Activated naive CD8-positive, alpha-beta T cell treated with anti-CD3 and anti-CD28 coated beads, Interleukin-2, amount 10 ng/mL, durations not matched to agents 7 days and 5 days (primary cell): Measurements from ENCODE around the gene CACNA1D. TPM values are rescaled to one million over a fixed set of nuclear protein-coding genes. Genes with fewer than 3 reads are reported as not detected.

Source experiments
- ATAC-seq: fragments of 150-1000 bp; cut with Tn5 transposase; one replicate; pipeline ENCODE4 v1.10.0; 2021; ENCODE audit warnings: low read depth, moderate library complexity
- POLR2A ChIA-PET: fragments of 350-600 bp; sonication (Branson Sonifier 250); formaldehyde crosslinking; loops from one replicate; lab custom pipeline; 2021; ENCODE audit warnings: antibody characterized with exemption; lab: Charles Lee
- DNase-seq: peaks from one replicate; pipeline ENCODE4 v3.0.0; 2021
- H3K27ac Mint-ChIP-seq: one replicate; pipeline ENCODE4 v1.8.0; 2022; ENCODE audit warnings: mild to moderate bottlenecking, mixed read lengths
- H3K27me3 Mint-ChIP-seq: one replicate; pipeline ENCODE4 v1.8.0; 2022; ENCODE audit warnings: mild to moderate bottlenecking, moderate library complexity, mixed read lengths
- H3K36me3 Mint-ChIP-seq: one replicate; pipeline ENCODE4 v1.8.0; 2021; ENCODE audit warnings: mild to moderate bottlenecking, mixed read lengths
- H3K4me1 Mint-ChIP-seq: one replicate; pipeline ENCODE4 v1.8.0; 2021; ENCODE audit warnings: mixed read lengths
- H3K4me3 Mint-ChIP-seq: one replicate; pipeline ENCODE4 v1.8.0; 2022; ENCODE audit warnings: mild to moderate bottlenecking, moderate library complexity, mixed read lengths
- H3K9me3 Mint-ChIP-seq: one replicate; pipeline ENCODE4 v1.8.0; 2021; ENCODE audit warnings: mixed read lengths
- total RNA-seq, 2 experiments: library from RNA; stranded (reverse); gene quantifications; one replicate each; pipeline ENCODE4 v1.2.3, GENCODE V29; 2021

The CACNA1D gene
- total RNA-seq, 2 experiments from 2014 or later: not detected

DNA sequence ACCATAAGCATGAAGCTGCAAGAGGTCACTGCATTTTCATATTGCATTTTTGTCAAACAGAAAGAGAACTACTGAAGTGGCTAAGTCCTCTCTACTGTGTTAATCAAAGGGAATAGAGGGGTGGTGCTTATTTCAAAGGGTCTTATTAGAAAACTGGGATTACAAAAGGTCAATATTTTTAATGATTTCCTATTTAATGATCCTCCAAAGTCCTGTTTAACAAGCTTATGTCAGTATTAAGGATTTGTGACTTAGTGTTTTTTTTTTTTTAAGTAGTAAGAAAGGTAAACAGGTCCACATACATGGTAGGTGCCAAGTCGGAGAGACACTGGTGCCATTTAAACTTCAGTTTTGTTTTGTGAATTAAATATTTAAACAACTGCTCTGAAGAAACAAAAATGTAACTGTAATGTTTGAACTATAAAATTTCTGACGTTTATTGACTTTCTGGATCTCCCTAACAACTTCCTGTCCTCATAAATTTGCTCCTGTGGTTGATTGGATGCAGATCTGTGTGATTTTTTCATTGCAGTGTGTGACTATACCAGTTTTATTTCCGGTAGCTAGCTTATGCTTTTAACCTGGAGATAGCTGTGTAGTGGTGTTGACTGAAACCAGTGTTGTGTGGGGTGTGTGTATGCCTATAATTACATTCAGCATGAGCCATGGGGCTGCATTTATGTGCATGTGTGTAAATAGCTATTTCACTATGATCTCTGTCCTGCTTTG is 8.6 kb upstream of the CACNA1D start:
- Mint-ChIP-seq H3K4me1 (peaks cover 2% of the 10 kb centered on the region), H3K4me3 (no peak overlapping the region), H3K27me3 (peaks cover 29% of the 10 kb centered on the region), H3K36me3 (no peaks in the 10 kb centered on the region), H3K27ac (no peak overlapping the region), H3K9me3 (no peaks in the 10 kb centered on the region)
- DNase-seq (no peak), ATAC-seq (no peak)
- POLR2A ChIA-PET: no interaction called here

DNA sequence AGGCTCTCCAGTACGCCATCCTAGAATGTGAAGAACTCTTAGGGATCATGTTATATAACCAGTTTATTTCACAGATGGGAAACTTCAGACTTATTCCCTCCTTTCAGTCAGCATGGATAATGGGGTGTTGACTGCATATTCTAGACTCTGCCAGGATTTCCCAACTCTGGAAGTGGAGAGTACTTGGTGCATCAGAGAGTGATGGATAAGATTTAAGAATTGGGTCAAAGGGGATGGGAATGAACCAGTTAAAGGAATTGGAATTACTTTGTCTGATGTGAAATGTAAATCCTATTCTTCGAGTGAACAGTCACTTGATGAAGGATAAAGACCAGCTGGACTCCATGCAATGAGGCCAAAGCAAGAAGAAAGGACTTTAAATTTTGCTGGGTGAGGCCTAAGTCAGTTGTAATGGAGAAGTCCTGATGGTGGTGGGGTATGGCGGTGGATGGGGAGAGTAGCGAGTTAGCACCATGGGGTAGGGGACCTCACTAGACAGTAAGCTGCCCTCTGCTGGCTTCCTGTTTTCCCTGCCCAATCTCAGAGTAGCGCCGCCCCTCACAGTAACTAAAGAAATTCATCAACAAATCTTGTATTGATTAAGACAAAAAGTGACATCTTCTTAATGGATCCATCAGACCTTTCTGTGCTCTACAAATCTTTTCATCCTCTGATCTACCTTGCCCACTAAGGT is 7.3 kb upstream of the CACNA1D start:
- no peak for DNase-seq
- no peak for ATAC-seq
- H3K4me1 Mint-ChIP-seq: peaks cover 2% of the 10 kb centered on the region
- POLR2A ChIA-PET: no interaction called here
- H3K27ac Mint-ChIP-seq: no peak overlapping the region
- H3K27me3 Mint-ChIP-seq: peaks cover 33% of the 10 kb centered on the region
- H3K9me3 Mint-ChIP-seq: no peaks in the 10 kb centered on the region
- no peak overlapping the region for H3K4me3 Mint-ChIP-seq
- no peaks in the 10 kb centered on the region for H3K36me3 Mint-ChIP-seq

DNA sequence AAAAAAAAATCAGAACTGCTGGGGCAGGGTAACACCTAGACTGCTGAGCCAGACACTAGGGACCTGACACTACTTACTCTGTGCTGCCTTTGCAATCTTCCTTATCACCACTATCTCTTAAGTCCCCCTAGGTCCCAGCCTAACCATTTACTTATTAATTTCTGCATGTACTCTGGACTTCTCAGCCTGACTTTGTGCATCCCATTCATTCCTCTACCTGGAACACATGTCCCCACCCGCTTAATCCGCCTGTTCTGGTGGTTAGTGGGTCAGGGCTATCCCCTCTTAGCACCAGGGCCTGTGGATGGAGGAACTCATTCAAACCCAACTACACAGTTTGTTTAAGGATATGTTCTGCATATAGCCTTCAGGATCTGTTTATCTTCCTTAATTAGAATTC is 5.0 kb upstream of the CACNA1D start:
- no peak overlapping the region for H3K27ac Mint-ChIP-seq
- POLR2A ChIA-PET: no interaction called here
- no peaks in the 10 kb centered on the region for H3K9me3 Mint-ChIP-seq
- H3K36me3 Mint-ChIP-seq: no peaks in the 10 kb centered on the region
- peaks cover 48% of the 10 kb centered on the region for H3K27me3 Mint-ChIP-seq
- H3K4me3 Mint-ChIP-seq: no peak overlapping the region
- no peak for ATAC-seq
- peaks cover 2% of the 10 kb centered on the region for H3K4me1 Mint-ChIP-seq
- no peak for DNase-seq

DNA sequence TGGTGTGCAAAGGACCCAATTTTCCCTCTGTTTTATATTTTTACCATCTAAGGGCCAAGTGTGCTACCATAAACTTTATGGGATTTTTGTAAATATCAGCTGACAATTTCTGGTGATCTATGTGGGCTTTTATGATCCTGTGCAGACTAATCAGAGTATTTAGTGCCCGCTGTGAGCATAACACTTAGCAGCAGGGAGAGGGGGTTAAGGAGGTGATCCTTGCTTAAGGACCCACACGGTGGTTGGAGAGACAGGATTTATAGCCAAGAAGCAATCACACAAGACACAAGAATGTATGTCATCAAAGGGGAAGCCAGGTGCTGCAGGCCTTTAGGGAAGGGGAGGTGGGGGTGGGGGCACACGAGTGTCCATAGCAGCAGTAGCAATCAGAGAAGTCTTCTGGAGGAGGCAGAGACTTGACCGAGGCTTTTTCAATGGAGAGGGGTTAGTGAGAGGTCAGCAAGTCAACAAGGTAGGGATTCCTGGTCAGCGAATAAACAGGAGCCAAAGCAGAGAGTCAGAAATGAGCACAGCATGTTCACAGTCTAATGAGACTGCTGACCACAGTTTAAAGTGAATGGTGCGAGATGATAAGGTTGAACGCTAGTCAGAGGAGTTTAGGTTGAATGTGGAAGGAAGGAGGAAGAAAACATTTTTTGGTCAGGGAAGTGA is 4.5 kb upstream of the CACNA1D start:
- H3K27me3 Mint-ChIP-seq: peaks cover 49% of the 10 kb centered on the region
- no peak overlapping the region for H3K27ac Mint-ChIP-seq
- H3K4me1 Mint-ChIP-seq: peaks cover 2% of the 10 kb centered on the region
- H3K9me3 Mint-ChIP-seq: no peaks in the 10 kb centered on the region
- no peaks in the 10 kb centered on the region for H3K36me3 Mint-ChIP-seq
- no peak for ATAC-seq
- no peak overlapping the region for H3K4me3 Mint-ChIP-seq
- no peak for DNase-seq
- POLR2A ChIA-PET: no interaction called here

DNA sequence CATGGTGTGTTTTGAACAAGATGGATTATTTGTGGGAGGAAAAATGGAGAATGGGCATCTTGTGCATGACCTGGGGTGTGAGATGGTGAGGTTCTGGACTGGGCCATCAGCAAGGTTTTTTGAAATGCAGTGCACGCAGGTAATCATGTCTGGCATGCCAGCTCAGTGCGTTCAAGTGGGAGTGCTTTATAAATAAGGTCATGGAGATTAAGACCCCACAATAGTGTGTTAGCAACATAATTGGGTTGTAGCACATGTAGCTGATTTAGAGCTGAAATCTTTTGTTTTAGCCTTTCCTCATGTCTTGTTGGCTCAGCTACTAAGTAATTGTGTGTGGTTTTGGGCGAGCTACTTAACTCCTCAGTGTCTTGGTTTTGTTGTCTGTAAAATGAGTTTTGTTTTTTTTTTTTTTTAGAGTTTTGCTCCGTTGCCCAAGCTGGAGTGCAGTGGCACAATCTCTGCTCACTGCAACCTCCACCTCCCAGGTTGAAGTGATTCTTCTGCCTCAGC is 3.9 kb upstream of the CACNA1D start:
- no peaks in the 10 kb centered on the region for H3K9me3 Mint-ChIP-seq
- H3K27me3 Mint-ChIP-seq: peaks cover 55% of the 10 kb centered on the region
- H3K36me3 Mint-ChIP-seq: no peaks in the 10 kb centered on the region
- no peak for ATAC-seq
- no peak overlapping the region for H3K27ac Mint-ChIP-seq
- no peak for DNase-seq
- peaks cover 2% of the 10 kb centered on the region for H3K4me1 Mint-ChIP-seq
- no peak overlapping the region for H3K4me3 Mint-ChIP-seq
- POLR2A ChIA-PET: no interaction called here

DNA sequence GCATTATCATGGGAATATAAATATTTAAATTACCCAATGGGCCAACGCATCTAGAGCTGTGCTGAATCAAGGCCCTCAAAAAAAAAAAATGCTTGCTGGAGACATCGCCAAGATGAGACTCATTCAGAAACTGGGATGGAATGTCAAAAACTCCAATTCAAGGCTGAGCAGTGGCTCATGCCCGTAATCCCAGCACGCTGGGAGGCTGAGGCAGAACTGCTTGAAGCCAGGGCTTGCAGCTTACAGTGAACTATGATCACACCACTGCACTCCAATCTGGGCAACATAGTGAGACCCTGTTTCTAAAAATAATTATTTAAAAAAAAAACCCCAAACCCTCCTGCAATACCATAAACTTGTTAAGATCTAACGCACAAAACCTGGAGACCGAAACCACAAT is 3.1 kb upstream of the CACNA1D start:
- no peak overlapping the region for H3K4me3 Mint-ChIP-seq
- no peaks in the 10 kb centered on the region for H3K36me3 Mint-ChIP-seq
- peaks cover 1% of the 10 kb centered on the region for H3K4me1 Mint-ChIP-seq
- DNase-seq (no peak), ATAC-seq (no peak)
- no peak overlapping the region for H3K27ac Mint-ChIP-seq
- peaks cover 55% of the 10 kb centered on the region for H3K27me3 Mint-ChIP-seq
- POLR2A ChIA-PET: no interaction called here
- H3K9me3 Mint-ChIP-seq: no peaks in the 10 kb centered on the region

DNA sequence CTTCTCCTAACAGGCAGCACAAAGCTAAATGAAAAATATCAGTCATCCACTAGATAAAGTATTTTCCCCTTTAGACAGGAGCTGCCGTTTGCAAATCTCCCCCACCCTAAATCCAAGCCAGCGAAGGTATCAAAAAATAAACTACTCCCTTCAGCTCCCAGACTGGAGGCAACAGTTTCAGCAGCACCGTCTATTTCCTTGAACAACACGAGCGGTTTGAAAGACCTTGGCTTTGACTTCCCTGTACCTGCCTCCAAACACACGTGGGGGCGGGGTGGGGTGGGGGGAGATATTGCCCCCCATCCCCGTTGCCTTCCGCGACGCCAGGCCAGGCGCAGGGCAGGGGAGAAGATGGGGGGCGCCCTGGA is 832 bp upstream of the CACNA1D start:
- POLR2A ChIA-PET: no interaction called here
- no peaks in the 10 kb centered on the region for H3K36me3 Mint-ChIP-seq

DNA sequence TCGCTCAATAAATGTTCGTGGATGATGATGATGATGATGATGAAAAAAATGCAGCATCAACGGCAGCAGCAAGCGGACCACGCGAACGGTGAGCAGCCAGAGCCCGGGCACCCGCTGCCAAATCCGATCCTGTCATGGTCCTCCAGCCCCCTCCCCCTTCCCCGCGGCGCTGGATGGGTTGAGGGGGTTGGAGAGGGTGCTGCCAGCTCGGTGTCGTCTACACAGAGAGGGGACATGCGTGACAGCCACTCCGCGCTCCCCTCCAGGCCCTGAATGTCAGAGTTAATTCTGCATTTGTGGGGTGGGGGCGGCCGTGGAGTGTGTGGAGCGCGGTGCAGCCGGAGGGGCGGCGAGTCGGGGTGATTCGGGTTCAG is 722 bp downstream of the CACNA1D start:
- Mint-ChIP-seq H3K4me3 (no peak overlapping the region), H3K27me3 (peaks cover 66% of the 10 kb centered on the region), H3K9me3 (no peaks in the 10 kb centered on the region), H3K27ac (no peak overlapping the region), H3K36me3 (no peaks in the 10 kb centered on the region), H3K4me1 (peaks cover 1% of the 10 kb centered on the region)
- DNase-seq (no peak), ATAC-seq (no peak)
- POLR2A ChIA-PET: no interaction called here

More for the DNA sequence above, 832 bp upstream of the CACNA1D start:
- Mint-ChIP-seq H3K9me3 (no peaks in the 10 kb centered on the region), H3K4me1 (peaks cover 1% of the 10 kb centered on the region), H3K27ac (no peak overlapping the region), H3K27me3 (peaks cover 70% of the 10 kb centered on the region), H3K4me3 (no peak overlapping the region)
- no peak for DNase-seq
- ATAC-seq: no peak

DNA sequence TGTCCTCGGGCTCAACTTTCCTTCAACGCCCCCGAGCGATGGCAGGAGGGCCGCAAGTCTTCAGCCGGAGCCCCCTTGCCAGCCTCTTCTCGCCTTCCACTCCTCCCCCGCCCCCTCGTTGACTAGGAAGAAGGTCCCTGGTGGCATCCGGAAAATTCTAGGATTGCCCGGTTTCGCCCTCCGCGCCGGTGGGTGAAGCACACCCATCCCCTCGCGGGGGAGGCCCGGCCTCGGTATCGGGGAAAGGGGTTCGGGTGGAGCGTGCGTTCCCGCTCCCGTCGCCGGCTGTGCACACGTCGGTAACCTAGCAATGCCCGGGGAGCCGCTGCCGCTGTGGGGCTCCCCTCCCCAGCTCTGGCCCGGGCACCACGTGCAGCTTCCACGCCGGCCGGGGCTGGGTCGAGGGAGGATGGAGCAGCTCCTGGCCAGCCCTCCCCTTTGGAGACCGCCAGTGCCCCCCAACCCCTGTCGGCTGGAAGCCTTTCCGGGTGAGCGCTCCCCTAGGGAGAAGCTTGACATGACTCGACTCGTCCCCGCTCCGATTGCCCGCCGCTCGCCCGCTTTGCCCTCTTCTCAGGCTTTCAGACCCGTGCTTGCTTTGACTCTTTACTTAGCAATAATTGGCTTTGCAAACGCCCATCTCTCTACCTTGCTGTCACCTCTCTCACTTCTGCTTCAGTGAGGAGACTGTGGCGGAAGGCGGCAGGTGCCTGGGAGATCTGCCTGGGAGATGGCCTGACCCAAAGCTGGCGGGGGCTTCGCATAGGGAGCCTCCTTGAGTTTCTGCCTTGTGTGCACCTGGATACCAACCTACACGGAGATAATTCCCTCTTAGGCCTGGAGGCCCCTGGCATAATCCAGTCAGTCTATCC is 1.3 kb downstream of the CACNA1D start:
- Mint-ChIP-seq H3K9me3 (no peaks in the 10 kb centered on the region), H3K36me3 (no peaks in the 10 kb centered on the region), H3K27me3 (peaks cover 61% of the 10 kb centered on the region), H3K27ac (no peak overlapping the region), H3K4me3 (no peak overlapping the region), H3K4me1 (peaks cover 1% of the 10 kb centered on the region)
- ATAC-seq (no peak), DNase-seq (no peak)
- POLR2A ChIA-PET: no interaction called here

DNA sequence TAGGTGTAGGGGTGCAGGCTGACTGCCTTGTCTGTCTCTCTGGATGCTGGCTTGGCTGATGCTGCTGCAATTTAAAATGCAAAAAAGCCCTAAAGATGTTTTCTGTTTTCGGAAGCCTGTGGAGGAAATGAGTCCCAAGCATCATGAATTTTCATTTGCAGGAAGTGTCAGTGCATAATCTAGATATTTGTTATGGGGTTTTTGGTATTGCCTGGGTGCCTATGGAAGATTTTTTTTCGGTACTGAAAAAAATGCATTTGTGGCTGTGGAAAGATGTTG is 1.9 kb downstream of the CACNA1D start:
- DNase-seq (no peak), ATAC-seq (no peak)
- POLR2A ChIA-PET: no interaction called here
- Mint-ChIP-seq H3K4me3 (no peak overlapping the region), H3K9me3 (no peaks in the 10 kb centered on the region), H3K36me3 (no peaks in the 10 kb centered on the region), H3K27me3 (peaks cover 66% of the 10 kb centered on the region), H3K4me1 (peaks cover 1% of the 10 kb centered on the region), H3K27ac (no peak overlapping the region)

DNA sequence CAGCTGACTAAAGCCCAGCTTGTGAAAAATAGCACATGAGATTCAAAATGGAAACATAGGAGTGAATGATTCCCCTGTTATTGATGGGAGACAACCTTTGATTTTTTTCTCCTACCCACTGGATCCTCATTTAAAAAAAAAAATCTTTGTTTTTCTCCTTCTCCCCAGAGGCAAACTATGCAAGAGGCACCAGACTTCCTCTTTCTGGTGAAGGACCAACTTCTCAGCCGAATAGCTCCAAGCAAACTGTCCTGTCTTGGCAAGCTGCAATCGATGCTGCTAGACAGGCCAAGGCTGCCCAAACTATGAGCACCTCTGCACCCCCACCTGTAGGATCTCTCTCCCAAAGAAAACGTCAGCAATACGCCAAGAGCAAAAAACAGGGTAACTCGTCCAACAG is 2.6 kb downstream of the CACNA1D start:
- no peak for ATAC-seq
- POLR2A ChIA-PET: no interaction called here
- H3K4me3 Mint-ChIP-seq: no peak overlapping the region
- DNase-seq: no peak
- no peaks in the 10 kb centered on the region for H3K36me3 Mint-ChIP-seq
- no peak overlapping the region for H3K27ac Mint-ChIP-seq
- H3K9me3 Mint-ChIP-seq: no peaks in the 10 kb centered on the region
- H3K4me1 Mint-ChIP-seq: peaks cover 1% of the 10 kb centered on the region
- H3K27me3 Mint-ChIP-seq: peaks cover 66% of the 10 kb centered on the region

DNA sequence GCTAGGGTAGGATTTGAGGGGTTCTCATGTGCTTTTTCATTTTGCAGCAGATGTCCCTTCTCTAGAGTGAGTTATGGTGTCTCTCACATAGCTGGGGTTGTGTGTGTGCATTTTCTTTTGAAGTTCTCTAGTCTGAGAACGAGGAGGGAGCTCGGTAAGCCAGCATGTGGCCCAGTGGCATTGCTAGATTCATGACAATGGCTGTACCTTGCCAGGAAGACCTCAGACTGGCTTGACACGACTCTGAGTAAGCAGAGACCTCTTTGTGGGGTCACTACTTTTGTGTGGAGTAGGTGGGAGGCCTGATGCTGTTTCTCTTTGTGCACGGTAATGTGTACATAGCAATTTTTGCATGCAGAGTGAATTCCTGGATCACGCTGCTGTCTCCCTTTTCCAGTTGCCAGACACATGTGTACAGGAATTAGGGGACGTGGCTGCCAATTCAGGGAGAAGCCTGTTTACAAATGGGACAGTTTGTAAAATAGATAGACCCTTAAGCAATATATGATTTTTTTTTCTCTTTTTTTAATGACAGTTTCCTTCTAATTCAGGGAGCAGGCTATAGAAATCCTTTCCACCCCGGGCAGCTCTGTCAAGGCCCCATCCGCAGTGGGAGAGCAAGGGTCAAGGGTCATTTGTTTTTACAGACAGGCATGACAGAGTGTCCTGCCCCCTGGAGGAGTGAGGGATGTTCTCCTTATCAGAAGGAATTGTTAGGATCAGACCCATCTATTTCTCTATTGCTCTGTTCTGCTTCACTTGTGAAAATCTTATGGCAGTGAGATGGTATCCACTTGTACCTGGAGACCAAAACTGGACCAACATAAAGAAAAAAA is 4.6 kb downstream of the CACNA1D start:
- Mint-ChIP-seq H3K27me3 (peaks cover 57% of the 10 kb centered on the region), H3K4me3 (no peak overlapping the region), H3K27ac (no peak overlapping the region), H3K9me3 (no peaks in the 10 kb centered on the region), H3K36me3 (no peaks in the 10 kb centered on the region), H3K4me1 (peaks cover 1% of the 10 kb centered on the region)
- no peak for DNase-seq
- no peak for ATAC-seq
- POLR2A ChIA-PET: no interaction called here
